Activated CD4-positive, alpha-beta T cell treated with anti-CD3 and anti-CD28 coated beads, Interleukin-10, Interleukin-2, amounts not matched to agents 100 ng/mL and 50 ng/mL, durations not matched to agents 16 hours and 8 hours (primary cell): Measurements from ENCODE around the gene VPS35L.
"Not testable (repeated sequence)": the region's sequence is repeated elsewhere in the genome, so short reads cannot be mapped to it uniquely, and the experiment has no call there.

Source experiments
- DNase-seq: peaks from one replicate; pipeline ENCODE4 v3.0.0-alpha.2; 2020

VPS35L gene

DNA sequence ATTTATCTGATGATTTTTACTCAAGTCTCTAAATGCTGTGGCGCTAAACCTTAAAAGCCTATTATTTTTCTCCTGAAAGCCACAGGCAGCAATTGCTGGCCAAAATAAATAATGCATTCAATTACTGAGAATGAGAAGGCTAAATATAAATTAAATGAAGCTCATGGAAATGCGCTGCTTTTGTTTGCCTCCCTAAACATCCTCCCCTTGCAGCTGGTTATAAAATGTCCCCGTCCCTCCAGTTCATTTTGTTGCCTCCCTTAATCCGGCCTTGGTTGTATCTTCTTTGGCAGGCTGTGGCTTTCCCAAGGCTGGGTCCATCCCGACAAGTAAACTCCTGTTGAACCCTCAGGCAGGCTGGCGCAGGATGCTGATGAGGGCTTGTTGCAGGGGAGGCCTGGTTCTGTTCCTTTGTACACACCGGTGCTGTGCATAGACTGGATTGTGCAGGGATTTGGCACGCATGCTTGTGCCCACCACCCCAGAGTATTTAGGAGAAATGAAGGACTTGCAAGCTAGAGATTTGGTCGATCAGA lies 99.8 kb downstream of the VPS35L start:
- no peak for DNase-seq

DNA sequence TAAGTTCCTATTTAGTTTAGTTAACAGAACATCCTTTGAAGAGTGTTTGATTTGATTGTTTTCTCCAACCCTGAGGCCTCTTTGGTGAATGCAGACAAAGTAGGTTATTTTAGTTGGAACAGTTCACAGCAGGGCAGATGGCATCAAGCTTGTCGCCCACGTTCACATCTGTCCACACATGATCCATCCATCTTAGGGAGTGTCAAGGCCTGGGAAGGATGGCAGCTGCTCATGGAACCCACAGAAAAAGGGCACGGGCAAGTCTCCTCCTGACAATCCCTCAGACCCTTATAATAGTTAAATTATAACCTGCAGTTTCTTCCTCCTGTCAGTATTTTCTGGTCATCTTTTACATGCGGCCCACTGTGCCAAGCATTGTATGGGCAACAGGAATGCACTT lies 102.3 kb downstream of the VPS35L start:
- no peak for DNase-seq

DNA sequence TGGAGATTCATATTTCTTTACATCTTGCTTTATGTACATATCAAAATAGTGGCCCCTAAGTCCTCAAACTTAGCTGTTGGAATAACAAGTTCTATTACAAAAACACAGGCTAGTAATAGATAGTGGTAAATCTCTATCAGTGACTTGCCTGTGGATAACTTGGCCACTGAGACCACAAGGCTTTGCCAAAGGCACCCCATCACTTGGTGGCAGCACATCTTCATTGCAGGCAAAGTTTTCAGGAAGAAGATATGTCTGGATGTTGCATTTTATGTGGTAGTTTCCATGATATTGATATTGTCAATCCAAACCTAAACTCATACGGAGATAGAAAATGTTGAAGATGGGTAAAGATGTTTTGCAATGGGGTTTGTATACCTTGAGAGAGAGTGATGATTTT lies 104.1 kb downstream of the VPS35L start:
- DNase-seq = no peak

DNA sequence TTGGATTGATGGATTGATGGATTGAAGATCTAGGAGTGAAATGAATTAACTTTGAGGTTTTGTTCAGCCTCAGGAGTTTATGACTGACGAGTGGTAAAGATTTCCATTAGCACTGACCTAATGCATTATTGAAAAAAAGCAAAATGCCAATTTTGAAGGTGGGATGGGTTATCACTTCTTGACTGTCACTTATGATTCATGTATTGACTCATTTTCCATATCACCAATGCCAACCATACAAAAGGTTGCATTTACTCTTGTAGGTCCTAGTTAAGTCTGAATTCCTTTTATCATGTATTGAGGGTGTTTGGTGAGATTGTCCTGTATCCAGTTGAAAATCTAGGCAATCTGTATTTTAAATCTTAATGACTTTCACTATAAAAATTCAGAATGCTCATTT lies 104.9 kb downstream of the VPS35L start:
- DNase-seq = peak; percentile 16

DNA sequence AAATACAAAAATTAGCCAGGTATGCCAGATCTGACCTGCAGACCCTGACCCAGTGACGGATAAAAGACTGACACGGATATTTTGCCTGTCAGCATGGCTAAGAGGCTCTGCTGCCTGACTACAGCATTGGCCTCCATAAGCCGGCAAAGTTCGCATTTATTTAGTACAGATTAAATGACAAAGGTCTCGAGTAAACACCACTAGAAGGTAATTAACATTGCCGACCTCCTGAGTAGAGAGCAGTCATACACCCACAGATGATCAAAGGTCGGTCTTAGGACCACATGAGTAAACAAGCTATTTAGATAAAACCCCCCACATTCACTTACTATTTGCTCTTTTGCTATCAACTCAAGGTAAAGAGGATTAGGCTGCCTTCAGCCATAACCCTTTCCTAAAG lies 106.8 kb downstream of the VPS35L start:
- DNase-seq = no peak

DNA sequence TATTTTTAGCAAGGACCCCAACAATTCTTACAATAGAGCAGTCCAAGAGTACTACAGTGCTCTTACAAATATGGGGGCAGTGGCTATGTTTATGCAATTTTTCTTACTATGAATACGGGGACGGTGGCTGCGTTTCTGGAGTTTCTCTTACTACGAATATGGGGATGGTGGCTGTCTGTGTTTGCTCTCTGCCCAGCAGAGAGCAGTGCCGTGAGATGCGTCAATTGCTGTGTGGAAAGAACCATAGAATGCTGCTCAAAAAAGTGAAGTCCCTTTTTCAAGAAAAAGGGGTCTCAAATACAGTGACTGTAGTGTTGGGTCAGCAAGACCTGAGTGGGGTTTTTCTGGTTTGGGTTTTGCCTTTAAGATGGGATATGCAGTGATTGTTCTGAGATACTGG lies 108.7 kb downstream of the VPS35L start:
- DNase-seq = no peak

DNA sequence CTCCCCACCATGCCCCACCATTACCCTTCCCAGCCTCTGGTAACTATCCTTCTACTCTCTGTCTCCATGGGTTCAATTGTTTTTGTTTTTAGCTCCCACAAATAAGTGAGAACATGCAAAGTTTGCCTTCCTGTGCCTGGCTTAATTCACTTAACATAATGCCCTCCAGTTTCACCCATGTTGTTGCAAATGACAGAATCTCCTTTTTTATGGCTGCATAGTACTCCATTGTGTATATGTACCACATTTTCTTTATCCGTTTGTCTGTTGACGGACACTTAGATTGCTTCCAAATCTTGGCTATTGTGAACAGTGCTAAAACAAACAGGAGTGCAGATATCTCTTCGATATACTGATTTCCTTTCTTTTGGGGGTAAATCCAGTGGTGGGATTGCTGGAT lies 109.8 kb downstream of the VPS35L start:
- DNase-seq = not testable (repeated sequence)

DNA sequence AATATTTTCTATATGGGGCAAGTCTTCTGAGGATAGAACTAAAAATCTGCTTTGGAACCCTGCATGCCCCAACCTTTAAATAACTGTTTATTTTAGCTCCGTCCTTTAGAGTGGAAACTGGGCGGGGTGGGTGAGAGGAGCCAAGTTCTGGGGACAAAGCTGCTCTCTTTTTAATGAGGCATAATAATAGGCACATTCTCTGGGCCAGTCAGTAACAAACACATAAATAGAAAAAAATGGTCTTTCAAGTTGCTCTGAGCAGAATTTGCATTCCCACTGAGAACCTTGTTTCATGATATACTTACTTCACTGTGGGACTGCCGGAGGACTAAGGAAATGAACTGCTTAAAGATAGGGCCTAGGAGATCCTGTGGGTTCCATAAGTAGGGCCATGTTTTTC lies 111.0 kb downstream of the VPS35L start:
- DNase-seq = no peak

DNA sequence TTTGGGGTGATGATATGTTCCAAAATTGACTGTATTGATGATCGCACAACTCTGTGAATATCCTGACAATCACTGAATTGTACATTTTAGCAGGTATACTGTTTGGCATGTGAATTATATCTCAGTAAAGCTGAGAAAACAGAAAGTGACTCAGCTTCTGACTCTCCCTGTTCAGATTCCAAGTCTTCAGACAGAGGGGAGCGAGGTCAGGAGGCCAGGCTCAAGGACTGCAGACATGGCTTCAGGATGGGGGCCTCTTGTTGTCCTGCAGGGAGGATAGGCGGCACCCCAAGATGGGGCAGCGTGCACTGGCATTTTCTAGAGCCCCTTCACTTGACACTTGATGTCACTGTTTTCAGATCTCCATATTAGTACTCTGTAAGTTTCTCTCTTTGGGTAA lies 116.9 kb downstream of the VPS35L start:
- DNase-seq = no peak

DNA sequence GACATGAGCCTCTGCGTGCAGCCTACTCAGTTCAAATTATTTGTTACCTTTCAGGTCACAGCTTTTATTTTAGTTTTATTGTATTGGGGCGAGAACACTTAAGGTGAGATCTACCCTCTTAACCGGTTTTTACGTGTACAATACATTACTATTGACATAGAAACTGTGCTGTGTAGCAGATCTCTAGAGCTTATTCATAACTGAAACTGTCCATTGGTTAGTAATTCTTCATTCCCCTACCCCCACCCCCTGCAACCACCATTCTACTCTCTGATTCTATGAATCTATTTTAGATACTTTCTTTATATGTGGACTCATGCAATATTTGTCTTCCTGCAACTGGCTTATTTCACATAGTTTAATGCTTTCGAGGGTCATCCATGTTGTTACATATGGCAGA lies 119.0 kb downstream of the VPS35L start:
- DNase-seq = no peak

DNA sequence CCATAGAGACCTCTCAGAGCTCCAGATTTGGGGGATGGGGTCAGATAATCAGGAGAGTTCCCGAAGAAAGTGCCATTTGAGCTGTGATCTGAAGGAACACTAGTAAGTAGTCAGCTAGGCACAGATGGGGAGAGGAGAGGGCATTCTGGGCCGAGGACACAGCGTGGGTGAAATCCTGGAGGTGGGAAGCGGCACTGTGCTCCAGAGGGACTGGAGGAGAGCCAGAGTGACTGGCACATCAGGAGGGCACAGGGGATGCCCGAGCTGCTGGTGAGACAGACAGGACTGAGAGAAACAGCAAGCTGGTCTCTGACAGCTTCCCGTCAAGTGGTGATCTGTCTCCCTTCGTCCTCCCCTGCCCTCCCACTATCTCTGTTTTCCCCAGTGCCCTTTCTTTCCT lies 121.9 kb downstream of the VPS35L start:
- DNase-seq = no peak

DNA sequence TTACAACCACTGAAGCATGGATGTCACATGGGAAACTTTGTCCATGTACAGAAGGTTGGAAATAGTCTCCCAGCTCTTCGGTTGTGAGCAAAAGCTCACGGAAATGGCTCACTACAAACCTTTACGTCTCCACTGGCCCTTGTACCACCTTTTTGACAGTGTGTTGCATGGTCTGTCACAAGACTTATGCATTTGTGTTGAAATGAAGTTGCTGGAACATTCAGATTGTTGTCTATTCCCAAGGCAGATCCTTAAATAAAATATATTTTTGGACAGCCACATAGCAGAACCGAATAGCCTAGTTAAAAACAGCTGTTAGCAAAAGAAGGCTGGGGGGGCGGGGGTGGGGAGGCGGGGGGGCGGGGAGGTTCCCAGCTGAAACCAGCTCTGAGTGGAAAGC lies 123.3 kb downstream of the VPS35L start:
- no peak for DNase-seq

DNA sequence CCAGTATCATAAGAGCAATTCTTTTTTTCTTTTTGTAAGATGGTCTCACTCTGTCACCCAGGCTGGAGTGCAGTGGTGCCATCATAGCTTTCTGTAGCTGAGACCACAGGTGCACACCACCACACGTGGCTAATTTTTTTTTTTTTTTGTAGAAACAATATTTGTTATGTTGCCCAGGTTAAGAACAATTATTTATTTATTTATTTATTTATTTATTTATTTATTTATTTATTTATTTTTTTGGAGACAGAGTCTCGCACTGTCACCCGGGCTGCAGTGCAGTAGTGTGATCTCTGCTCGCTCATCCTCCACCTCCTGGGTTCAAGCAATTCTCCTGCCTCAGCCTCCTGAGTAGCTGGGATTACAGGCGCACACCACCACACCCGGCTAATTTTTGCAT lies 123.8 kb downstream of the VPS35L start:
- not testable (repeated sequence) for DNase-seq

DNA sequence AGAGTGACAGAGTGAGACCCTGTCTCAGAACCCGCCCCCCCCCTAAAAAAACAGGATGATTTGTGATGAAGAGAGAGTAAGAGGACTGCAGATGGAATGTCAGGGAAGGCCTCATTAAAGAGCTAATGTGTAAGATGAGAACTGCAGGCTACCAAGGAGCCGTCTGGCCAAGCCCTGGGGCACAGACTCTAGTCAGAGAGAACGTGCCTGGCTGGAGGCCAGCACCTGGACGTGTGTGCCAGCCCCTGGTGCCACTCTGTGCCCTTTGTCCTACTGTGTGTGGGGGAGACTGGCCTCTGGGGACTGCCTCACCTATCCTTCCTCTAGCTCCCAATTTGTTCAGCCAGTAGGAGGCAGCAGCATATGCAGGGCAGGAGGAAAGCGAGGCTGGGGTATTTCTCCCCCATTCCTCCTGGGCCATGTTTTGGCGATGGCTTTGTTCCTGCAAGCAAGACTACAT lies 125.4 kb downstream of the VPS35L start:
- no peak for DNase-seq

DNA sequence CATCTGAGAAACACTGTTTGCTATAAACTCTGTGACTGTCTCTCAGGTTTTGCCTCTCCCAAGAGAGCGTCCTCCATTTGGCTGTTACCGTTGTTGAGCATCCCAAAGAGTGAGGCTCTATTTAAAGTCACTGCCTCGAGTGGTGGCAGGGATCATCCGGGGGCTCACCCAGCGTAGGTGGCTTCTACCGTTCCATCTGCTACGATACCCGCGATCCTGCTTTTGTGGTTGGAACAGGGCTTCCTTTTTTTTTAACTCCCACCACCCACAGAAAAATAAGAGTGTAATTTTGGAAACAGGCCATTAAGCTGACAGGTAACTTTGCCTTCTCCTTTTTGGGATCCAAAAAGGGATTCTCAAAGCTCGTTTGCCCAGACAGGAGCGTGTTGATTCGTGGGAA lies 126.1 kb downstream of the VPS35L start:
- DNase-seq = no peak

DNA sequence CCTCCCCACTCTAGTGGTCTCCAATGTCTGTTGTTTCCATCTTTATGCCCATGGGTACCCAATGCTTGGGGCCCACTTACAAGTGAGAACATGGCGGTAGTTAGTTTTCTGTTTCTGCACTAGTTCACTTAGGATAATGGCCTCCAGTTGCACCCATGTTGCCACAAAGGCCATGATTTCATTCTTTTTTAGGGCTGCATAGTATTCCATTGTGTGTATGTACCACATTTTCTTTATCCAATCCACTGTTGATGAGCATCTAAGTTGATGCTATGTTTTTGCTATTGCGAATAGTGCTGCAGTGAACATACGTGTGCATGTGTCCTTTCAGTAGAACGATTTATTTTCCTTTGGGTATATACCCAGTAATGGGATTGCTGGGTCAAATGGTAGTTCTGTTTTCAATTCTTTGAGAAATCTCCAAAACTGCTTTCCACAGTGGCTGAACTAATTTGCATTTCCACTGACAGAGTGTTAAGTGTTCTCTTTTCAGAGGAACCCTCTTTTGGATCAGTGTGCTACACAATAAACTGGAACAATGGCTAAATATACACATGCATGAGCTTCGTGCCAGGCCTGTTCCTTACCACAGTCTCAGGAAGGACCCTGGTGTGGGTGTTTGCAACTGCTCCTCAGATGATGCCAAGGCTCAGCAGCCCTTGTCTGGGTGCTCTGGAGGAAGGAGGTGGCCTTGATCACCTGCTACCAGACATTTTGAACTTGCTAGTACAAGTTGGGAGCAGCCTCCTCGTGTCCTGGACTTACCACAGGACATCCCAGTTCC lies 128.1 kb downstream of the VPS35L start:
- no peak for DNase-seq

DNA sequence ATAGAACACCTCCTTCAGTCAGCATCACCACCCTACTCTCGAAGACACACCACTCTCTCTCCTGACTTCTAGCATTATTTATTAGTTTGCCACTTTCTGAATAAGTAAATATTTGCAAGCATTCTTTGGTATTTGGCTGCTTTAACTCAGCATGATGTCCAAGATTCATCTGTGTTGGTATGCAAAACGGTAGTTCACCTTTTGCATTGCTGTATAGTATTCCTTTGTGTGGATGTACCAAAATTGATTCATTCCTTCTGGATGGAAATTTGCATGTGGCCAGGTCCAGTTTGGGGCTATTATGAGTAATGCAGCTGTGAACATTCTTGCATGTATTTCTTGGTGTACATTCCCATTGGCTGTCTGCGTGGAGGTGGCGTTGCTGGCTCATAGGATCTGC lies 129.7 kb downstream of the VPS35L start:
- no peak for DNase-seq

DNA sequence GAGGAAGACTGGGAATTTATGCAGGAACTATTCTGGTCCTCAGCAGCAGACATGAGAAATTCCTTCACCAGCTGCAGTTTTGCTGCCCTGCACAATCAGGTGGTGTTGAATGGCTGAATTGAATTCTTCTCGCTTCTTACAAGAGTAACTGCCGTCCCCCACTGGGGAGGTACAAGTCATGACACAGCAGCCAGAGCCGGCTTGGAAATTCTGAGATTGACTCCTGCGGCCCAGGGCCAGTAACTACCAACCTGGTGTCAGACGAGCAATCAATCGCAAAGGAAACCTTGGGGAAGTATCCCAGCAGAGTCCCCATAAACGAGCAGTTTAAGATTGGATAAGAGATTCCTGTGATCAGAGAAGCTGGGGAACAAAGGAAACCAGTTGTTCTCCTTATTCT lies 131.8 kb downstream of the VPS35L start:
- DNase-seq = no peak

DNA sequence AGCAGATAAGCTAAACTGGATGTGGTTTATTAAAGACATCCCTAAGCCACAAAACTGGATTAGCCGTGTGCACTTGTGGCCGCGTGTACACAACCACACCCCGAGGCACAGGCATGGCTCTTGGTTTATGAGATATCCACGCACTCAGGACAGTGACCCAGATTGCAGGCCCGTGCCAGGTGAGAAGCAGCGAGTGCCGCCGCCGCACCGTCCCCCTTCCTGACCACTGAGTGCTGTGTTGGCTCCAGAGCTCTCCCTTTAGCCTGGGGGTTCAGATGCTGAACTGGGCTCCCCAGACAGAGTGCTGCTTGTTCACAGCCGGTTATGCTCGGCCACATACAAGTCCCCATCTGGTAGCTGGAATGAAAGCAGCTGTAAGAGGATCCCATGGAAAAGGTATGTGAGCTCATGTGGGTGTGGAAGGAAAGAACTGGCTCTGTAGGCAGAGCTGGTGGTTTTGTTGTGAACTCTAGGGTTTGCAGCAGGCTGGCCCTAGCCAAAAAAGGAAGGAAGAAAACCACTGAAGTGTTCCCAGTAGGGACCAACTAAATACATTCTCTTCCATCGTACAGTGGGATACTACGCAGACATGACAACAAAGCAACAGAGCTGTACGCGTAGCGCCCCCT lies 133.0 kb downstream of the VPS35L start:
- no peak for DNase-seq

DNA sequence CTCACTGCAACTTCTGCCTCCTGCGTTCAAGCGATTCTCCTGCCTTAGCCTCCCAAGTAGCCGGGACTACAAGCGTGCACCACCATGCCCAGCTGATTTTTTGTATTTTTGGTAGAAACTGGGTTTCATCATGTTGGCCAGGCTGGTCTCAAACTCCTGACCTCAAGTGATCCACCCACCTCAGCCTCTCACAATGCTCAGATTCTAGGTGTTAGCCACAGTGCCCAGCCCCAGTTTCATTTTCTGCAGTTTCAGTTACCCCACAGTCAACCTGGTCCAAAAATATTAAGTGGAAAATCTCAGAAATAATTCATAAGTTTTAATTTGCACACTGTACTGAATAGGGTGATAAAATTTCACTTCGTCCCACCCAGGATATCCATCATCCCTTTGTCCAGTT lies 133.8 kb downstream of the VPS35L start:
- DNase-seq = peak; percentile 23

DNA sequence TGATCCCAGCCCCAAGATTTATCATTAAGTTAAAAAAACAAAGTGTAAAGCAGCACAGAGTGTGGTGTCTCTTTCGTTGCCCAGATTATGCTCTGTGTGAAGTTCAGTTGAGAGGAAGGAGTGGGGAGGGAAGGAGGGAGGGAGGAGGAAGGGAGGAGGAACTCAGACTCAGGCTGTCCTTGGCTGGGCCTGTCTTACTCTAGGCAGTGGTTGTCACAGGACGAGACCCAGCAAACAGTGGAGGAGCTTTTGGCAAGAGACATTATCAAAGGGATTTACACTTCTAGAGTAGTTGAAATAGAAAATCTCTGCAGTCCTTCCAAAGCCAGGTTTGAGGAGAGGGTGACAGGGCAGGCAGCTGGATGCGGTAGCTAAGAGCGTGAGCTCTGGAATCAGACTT lies 134.7 kb downstream of the VPS35L start:
- DNase-seq = no peak

DNA sequence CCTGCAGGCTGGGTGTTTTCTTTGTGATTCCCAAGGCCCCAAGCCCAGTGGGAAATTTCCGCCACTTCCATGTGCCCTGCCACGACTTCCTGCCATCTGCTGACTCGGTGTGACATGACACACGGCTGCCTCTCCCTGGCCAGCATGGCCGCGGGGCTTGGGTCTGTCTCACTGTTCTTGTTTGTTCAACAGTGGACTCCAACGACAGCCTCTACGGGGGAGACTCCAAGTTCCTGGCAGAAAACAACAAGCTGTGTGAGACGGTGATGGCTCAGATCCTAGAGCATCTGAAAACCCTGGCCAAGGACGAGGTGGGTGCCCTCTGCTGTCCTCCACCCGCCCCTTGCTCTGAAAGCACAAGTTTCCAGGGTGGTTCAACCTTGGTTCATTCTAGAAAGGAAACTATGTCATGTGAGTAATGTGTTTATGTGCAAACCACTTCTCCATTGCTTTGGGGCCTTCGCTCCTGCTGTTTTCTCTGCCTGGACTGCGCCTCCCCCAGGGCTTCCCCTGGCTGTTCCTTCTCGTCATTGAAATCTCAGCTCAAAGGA lies 135.7 kb downstream of the VPS35L start:
- DNase-seq = no peak

DNA sequence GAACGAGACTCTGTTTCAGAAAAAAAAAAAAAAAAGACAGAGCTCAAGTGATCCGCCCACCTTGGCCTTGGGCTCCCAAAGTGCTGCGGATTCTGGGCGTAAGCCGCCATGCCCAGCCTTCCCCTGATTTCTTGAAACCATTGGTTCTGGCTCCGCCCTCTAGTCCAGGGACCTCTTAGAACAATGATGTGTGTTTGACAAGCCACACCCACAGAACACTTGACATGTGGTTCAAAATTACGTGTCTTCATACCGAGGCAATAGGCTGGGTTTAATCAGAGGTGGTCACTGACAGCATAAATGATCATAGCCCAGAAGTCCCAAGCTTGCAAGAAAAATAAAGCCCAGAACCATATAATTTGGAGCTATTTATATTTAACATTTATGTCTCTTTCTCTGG lies 139.5 kb downstream of the VPS35L start:
- DNase-seq = no peak

DNA sequence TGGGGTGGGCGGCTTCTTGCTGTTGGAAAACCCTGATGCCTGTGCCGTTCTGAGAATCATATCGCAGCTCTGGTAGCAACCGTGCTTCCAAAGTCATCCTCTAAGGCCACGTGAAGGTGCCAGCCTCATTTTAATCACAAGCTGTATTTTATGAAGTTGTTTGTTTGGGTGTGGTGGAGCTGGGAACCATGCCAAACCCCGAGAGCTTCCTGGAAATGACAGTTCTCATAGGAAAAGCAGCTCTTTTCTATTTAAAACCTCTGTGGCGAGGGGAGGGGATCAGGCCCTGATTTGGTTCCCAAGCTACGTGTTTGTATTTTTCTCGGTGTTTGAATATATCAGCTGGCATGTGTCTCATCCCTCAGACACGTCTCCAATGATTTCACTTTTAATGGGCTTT lies 140.8 kb downstream of the VPS35L start:
- peak; percentile 26 for DNase-seq
